ENCODE measurements around the gene LGALS3.

The LGALS3 gene

GRCh38 chr14:55131370-55132137 lies 2.5 kb downstream of the LGALS3 start:
- H3K79me2 ChIP-seq (ENCODE audit: control insufficient read depth, insufficient read depth, low read length, unreplicated experiment) = peaks cover 72% of the 10 kb centered on the region
- peak overlapping the region; percentile 90 for H3K4me3 ChIP-seq (ENCODE audit: low read depth, low read length)
- no peaks in the 10 kb centered on the region for H3K27me3 ChIP-seq (ENCODE audit: insufficient read depth, low read length)
- peaks cover 66% of the 10 kb centered on the region for H3K4me1 ChIP-seq (ENCODE audit: control insufficient read depth, insufficient read depth, low read length, unreplicated experiment)
- H3K27ac ChIP-seq (ENCODE audit: low read depth, low read length) = peak overlapping the region; percentile 74
- peaks cover 7% of the 10 kb centered on the region for H3K36me3 ChIP-seq (ENCODE audit: insufficient read depth, low read length)
- H2AFZ ChIP-seq (ENCODE audit: low read length, unreplicated experiment) = no peak overlapping the region

GRCh38 chr14:55133416-55133815 lies 4.4 kb downstream of the LGALS3 start:
- H3K79me2 ChIP-seq (ENCODE audit: control insufficient read depth, insufficient read depth, low read length, unreplicated experiment) = peaks cover 90% of the 10 kb centered on the region
- peaks cover 64% of the 10 kb centered on the region for H3K4me1 ChIP-seq (ENCODE audit: control insufficient read depth, insufficient read depth, low read length, unreplicated experiment)
- 0 out of 2 replicates have a peak overlapping the region, but pooled peaks have one; percentile 2 for H3K4me3 ChIP-seq (ENCODE audit: low read depth, low read length)
- peak overlapping the region; percentile 54 for H3K27ac ChIP-seq (ENCODE audit: low read depth, low read length)
- H3K27me3 ChIP-seq (ENCODE audit: insufficient read depth, low read length) = no peaks in the 10 kb centered on the region
- H2AFZ ChIP-seq (ENCODE audit: low read length, unreplicated experiment) = no peak overlapping the region
- peaks cover 10% of the 10 kb centered on the region for H3K36me3 ChIP-seq (ENCODE audit: insufficient read depth, low read length)

- Histone ChIP-seq H3K4me1 (ENCODE audit: control insufficient read depth, insufficient read depth, low read length, unreplicated experiment) (peaks cover 53% of the 10 kb centered on the region), H3K27ac (ENCODE audit: low read depth, low read length) (peak overlapping the region; percentile 78), H2AFZ (ENCODE audit: low read length, unreplicated experiment) (no peak overlapping the region), H3K27me3 (ENCODE audit: insufficient read depth, low read length) (no peaks in the 10 kb centered on the region), H3K79me2 (ENCODE audit: control insufficient read depth, insufficient read depth, low read length, unreplicated experiment) (peaks cover 78% of the 10 kb centered on the region), H3K4me3 (ENCODE audit: low read depth, low read length) (no peak overlapping the region), H3K36me3 (ENCODE audit: insufficient read depth, low read length) (peaks cover 38% of the 10 kb centered on the region)
These were observed 7.2 kb downstream of the LGALS3 start for GRCh38 chr14:55136241-55136640.

- Histone ChIP-seq H3K79me2 (ENCODE audit: control insufficient read depth, insufficient read depth, low read length, unreplicated experiment) (peaks cover 69% of the 10 kb centered on the region), H3K36me3 (ENCODE audit: insufficient read depth, low read length) (peaks cover 46% of the 10 kb centered on the region), H3K4me3 (ENCODE audit: low read depth, low read length) (peak overlapping the region; percentile 17), H3K4me1 (ENCODE audit: control insufficient read depth, insufficient read depth, low read length, unreplicated experiment) (peaks cover 44% of the 10 kb centered on the region), H3K27ac (ENCODE audit: low read depth, low read length) (peak overlapping the region; percentile 78), H2AFZ (ENCODE audit: low read length, unreplicated experiment) (no peak overlapping the region), H3K27me3 (ENCODE audit: insufficient read depth, low read length) (no peaks in the 10 kb centered on the region)
These were observed 8.1 kb downstream of the LGALS3 start for GRCh38 chr14:55136885-55137786.

- Histone ChIP-seq H3K36me3 (ENCODE audit: insufficient read depth, low read length) (peaks cover 53% of the 10 kb centered on the region), H3K79me2 (ENCODE audit: control insufficient read depth, insufficient read depth, low read length, unreplicated experiment) (peaks cover 60% of the 10 kb centered on the region)
These were observed 9.0 kb downstream of the LGALS3 start for GRCh38 chr14:55138091-55138490.

GRCh38 chr14:55139141-55139540 lies 10.1 kb downstream of the LGALS3 start:
- peaks cover 56% of the 10 kb centered on the region for H3K36me3 ChIP-seq (ENCODE audit: insufficient read depth, low read length)
- no peaks in the 10 kb centered on the region for H3K27me3 ChIP-seq (ENCODE audit: insufficient read depth, low read length)
- H3K79me2 ChIP-seq (ENCODE audit: control insufficient read depth, insufficient read depth, low read length, unreplicated experiment) = peaks cover 49% of the 10 kb centered on the region
- H3K4me1 ChIP-seq (ENCODE audit: control insufficient read depth, insufficient read depth, low read length, unreplicated experiment) = peaks cover 25% of the 10 kb centered on the region
- no peak overlapping the region for H3K27ac ChIP-seq (ENCODE audit: low read depth, low read length)
- H2AFZ ChIP-seq (ENCODE audit: low read length, unreplicated experiment) = no peak overlapping the region
- H3K4me3 ChIP-seq (ENCODE audit: low read depth, low read length) = no peak overlapping the region

More at GRCh38 chr14:55138091-55138490, 9.0 kb downstream of the LGALS3 start:
- Histone ChIP-seq H3K27me3 (ENCODE audit: insufficient read depth, low read length) (no peaks in the 10 kb centered on the region), H3K27ac (ENCODE audit: low read depth, low read length) (peak overlapping the region; percentile 78), H3K4me3 (ENCODE audit: low read depth, low read length) (peak overlapping the region; percentile 17), H3K4me1 (ENCODE audit: control insufficient read depth, insufficient read depth, low read length, unreplicated experiment) (peaks cover 34% of the 10 kb centered on the region), H2AFZ (ENCODE audit: low read length, unreplicated experiment) (no peak overlapping the region)

GRCh38 chr14:55139696-55140509 lies 10.9 kb downstream of the LGALS3 start:
- Histone ChIP-seq H3K4me1 (ENCODE audit: control insufficient read depth, insufficient read depth, low read length, unreplicated experiment) (peaks cover 25% of the 10 kb centered on the region), H3K4me3 (ENCODE audit: low read depth, low read length) (no peak overlapping the region), H3K36me3 (ENCODE audit: insufficient read depth, low read length) (peaks cover 57% of the 10 kb centered on the region), H3K79me2 (ENCODE audit: control insufficient read depth, insufficient read depth, low read length, unreplicated experiment) (peaks cover 42% of the 10 kb centered on the region), H2AFZ (ENCODE audit: low read length, unreplicated experiment) (no peak overlapping the region), H3K27me3 (ENCODE audit: insufficient read depth, low read length) (no peaks in the 10 kb centered on the region), H3K27ac (ENCODE audit: low read depth, low read length) (no peak overlapping the region)

- Histone ChIP-seq H2AFZ (ENCODE audit: low read length, unreplicated experiment) (no peak overlapping the region), H3K27me3 (ENCODE audit: insufficient read depth, low read length) (no peaks in the 10 kb centered on the region), H3K4me1 (ENCODE audit: control insufficient read depth, insufficient read depth, low read length, unreplicated experiment) (peaks cover 12% of the 10 kb centered on the region), H3K4me3 (ENCODE audit: low read depth, low read length) (no peak overlapping the region), H3K79me2 (ENCODE audit: control insufficient read depth, insufficient read depth, low read length, unreplicated experiment) (peaks cover 24% of the 10 kb centered on the region), H3K36me3 (ENCODE audit: insufficient read depth, low read length) (peaks cover 69% of the 10 kb centered on the region), H3K27ac (ENCODE audit: low read depth, low read length) (no peak overlapping the region)
These were observed 12.8 kb downstream of the LGALS3 start for GRCh38 chr14:55141825-55142224.

GRCh38 chr14:55142466-55142865 lies 13.4 kb downstream of the LGALS3 start:
- peaks cover 75% of the 10 kb centered on the region for H3K36me3 ChIP-seq (ENCODE audit: insufficient read depth, low read length)
- H3K4me3 ChIP-seq (ENCODE audit: low read depth, low read length) = no peak overlapping the region
- H3K27ac ChIP-seq (ENCODE audit: low read depth, low read length) = no peak overlapping the region
- no peak overlapping the region for H2AFZ ChIP-seq (ENCODE audit: low read length, unreplicated experiment)
- H3K4me1 ChIP-seq (ENCODE audit: control insufficient read depth, insufficient read depth, low read length, unreplicated experiment) = peaks cover 6% of the 10 kb centered on the region
- peaks cover 18% of the 10 kb centered on the region for H3K79me2 ChIP-seq (ENCODE audit: control insufficient read depth, insufficient read depth, low read length, unreplicated experiment)
- no peaks in the 10 kb centered on the region for H3K27me3 ChIP-seq (ENCODE audit: insufficient read depth, low read length)

- Histone ChIP-seq H3K4me1 (ENCODE audit: control insufficient read depth, insufficient read depth, low read length, unreplicated experiment) (no peaks in the 10 kb centered on the region), H3K27me3 (ENCODE audit: insufficient read depth, low read length) (no peaks in the 10 kb centered on the region), H3K4me3 (ENCODE audit: low read depth, low read length) (no peak overlapping the region), H3K36me3 (ENCODE audit: insufficient read depth, low read length) (peaks cover 48% of the 10 kb centered on the region), H3K27ac (ENCODE audit: low read depth, low read length) (no peak overlapping the region), H3K79me2 (ENCODE audit: control insufficient read depth, insufficient read depth, low read length, unreplicated experiment) (no peaks in the 10 kb centered on the region), H2AFZ (ENCODE audit: low read length, unreplicated experiment) (no peak overlapping the region)
These were observed 17.4 kb downstream of the LGALS3 start for GRCh38 chr14:55146425-55146824.

Data from ACC112 (cell line).